ENCODE measurements around the gene SH3RF3.

The SH3RF3 gene

GRCh38 chr2:109468893-109469292 is 339.9 kb downstream of the SH3RF3 start:
- DNase-seq (ENCODE audit: low read depth in 2 of 2): no peak

DNA sequence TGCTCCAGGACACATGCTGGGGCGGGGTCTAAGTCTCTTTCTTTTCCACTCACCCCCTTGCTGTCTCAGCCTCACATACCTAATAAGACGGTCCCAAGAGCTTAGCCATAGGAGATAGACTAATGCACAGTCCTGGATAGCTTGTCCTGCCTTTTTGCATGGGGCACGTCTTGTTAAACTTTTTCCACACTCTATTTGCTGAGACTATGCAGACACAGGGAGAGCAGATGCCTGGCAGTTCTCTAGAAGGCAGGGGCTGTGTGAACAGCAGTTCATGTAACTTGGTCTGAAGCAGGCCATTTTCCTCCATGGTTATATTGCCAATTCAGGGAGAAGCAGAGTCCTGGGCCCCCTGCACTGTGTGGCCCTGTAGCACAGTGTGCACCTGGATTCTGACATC is 342.7 kb downstream of the SH3RF3 start:
- no peak for DNase-seq (ENCODE audit: low read depth in 2 of 2)

DNA sequence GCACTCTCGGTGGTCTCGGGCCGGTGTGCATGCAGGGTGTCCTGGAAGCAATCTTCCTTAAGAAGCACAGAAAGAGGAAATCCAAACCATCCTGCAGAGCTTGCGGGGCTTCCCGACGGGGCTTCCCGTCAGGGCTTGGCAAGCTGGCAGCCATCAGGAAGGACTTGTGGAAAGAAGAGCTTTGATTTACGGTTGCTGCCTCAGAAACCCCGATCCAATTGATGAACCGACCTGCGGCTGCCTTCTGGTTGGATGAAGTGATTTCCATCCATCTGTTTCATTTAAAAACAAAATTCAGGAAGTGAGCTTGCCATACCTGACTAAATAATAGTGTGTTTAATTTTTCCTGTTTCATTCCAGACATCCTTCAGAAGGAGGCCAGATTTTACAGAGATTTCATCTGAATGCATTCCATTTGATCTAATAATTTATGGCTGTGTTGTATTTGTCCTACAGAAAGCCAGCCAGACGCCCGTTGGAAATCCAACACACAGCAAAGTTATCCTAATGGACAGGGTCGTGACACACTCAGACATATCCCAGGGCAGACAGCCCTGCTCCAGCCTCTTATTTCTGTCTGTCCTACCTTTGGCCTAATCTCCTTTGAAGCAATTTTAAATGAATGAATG is 343.4 kb downstream of the SH3RF3 start:
- no peak for DNase-seq (ENCODE audit: low read depth in 2 of 2)

- no peak for DNase-seq (ENCODE audit: low read depth in 2 of 2)
Observed at GRCh38 chr2:109472974-109473373, 344.0 kb downstream of the SH3RF3 start.

GRCh38 chr2:109473616-109474318 is 344.8 kb downstream of the SH3RF3 start:
- no peak for DNase-seq (ENCODE audit: low read depth in 2 of 2)

DNA sequence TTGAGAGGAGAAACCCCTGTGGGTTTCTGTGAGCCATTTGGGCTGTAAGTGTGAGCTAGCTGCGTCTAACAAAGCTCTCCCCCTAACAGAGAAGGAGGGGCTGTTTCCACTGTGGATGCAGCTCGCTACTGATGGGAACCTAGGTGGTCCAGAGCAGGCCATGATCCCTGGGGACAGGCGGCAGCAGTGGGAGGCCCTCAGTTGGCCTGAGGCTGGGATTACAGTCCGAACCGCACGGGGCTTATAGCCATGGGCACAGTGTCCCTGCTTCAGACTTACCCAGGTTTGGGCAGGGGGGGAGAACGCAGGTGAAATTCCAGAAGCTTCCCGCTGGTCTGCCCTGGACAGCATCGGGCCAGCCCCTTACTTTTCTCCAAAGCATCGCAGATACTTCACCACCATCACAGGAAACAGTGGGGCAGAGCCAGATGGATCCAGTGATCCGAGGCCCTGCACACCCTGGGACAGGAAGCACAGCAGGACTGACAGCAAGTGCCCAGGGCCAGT is 345.4 kb downstream of the SH3RF3 start:
- no peak for DNase-seq (ENCODE audit: low read depth in 2 of 2)

GRCh38 chr2:109475531-109476210 is 346.7 kb downstream of the SH3RF3 start:
- DNase-seq (ENCODE audit: low read depth in 2 of 2): no peak

DNA sequence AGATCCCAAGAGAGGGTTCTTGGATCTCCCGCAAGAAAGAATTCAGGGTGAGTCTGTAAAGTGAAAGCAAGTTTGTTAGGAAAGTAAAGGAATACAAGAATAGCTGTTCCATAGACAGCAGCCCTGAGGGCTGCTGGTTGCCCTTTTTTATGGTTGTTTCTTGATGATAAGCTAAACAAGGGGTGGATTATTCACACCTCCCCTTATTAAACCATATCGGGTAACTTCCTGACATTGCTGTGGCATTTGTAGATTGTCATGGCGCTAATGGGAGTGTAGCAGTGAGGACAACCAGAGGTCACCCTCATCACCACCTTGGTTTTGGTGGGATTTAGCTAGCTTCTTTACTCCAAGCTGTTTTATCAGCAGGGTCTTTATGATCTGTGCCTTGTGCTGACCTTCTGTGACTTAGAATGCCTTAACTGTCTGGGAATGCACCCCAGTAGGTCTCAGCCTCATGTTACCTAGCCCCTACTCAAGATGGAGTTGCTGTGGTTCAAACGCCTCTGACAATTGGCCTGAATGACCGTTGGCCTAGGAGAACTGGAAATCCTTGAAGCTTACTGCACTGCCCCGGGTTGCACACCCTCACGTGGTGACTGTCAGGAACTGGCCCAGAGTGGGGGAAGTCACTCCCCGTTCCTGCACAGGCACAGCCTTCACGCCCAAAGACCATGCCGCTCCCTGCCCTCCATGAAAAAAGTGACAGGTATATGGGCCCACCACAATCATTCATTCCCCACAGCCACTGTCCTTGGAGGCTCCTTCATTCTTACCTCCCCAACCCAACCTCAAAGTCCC is 347.8 kb downstream of the SH3RF3 start:
- no peak for DNase-seq (ENCODE audit: low read depth in 2 of 2)

- no peak for DNase-seq (ENCODE audit: low read depth in 2 of 2)
Observed at GRCh38 chr2:109478906-109479493, 350.0 kb downstream of the SH3RF3 start.

GRCh38 chr2:109479804-109480203 is 350.8 kb downstream of the SH3RF3 start:
- no peak for DNase-seq (ENCODE audit: low read depth in 2 of 2)

- DNase-seq (ENCODE audit: low read depth in 2 of 2): no peak
Observed at GRCh38 chr2:109480486-109481195, 351.6 kb downstream of the SH3RF3 start.

- no peak for DNase-seq (ENCODE audit: low read depth in 2 of 2)
Observed at GRCh38 chr2:109481196-109481555, 352.2 kb downstream of the SH3RF3 start.

DNA sequence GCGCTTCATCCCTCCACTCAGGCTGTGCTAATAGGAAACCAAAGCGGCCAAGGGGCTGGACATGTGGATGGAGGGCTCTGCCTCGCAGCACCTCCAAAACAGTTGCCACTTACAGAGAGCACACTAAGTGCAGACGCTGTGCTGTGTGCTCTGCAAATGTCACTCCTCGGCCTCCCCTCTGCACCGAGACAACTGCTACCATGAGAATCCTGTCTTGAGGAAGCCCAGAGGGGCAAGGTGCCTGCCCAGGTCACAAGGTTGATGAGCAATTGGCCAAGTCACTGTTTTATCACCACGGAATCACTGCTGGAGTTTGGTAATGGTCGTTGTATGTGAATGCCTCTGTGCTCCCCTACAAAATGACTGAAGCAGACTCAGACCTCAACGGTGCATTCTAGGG is 352.6 kb downstream of the SH3RF3 start:
- DNase-seq (ENCODE audit: low read depth in 2 of 2): no peak

DNA sequence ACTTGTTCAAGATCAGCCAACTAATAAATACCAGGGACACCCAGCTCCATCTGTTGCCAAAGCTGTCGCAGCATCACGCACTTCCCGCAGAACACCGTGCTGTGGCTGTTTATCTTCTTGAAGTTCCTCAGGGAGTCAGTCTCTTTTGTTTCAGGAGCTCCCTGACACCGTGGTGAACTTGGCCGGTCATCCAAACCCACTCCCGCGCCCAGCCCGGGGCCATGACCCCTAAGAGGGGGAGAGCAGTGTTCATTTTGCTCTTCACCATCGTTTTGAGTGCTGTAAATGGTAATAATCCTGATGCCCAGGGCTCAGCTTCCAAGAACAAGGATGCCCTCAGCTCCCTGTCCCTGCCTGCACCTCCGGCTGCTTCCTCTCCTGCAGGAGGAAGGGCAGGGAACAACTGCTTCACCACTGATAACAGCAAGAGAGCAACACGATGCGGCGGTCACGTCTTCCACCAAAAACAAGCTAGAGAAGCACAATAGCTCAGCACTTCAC is 353.4 kb downstream of the SH3RF3 start:
- DNase-seq (ENCODE audit: low read depth in 2 of 2): no peak

- DNase-seq (ENCODE audit: low read depth in 2 of 2): no peak
Observed at GRCh38 chr2:109486711-109487535, 357.9 kb downstream of the SH3RF3 start.

DNA sequence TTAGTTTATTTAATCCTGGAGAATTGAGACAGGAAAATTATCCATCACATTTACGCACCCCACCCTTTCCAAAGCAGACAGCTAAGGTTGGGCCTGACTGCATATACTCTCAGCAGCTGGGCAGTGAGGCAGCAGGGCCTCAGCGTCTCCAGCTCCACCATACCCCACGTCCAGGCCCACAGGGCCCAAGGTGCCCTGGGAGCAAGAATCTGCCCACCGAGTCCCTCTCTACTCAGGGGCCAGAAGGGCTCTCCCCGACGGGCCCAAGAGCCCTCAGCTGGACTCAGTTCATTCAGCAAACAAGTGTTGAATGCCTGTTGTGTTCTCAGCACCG is 358.5 kb downstream of the SH3RF3 start:
- DNase-seq (ENCODE audit: low read depth in 2 of 2): no peak

GRCh38 chr2:109487871-109488655 is 359.1 kb downstream of the SH3RF3 start:
- no peak for DNase-seq (ENCODE audit: low read depth in 2 of 2)

- no peak for DNase-seq (ENCODE audit: low read depth in 2 of 2)
Observed at GRCh38 chr2:109489296-109489695, 360.3 kb downstream of the SH3RF3 start.

DNA sequence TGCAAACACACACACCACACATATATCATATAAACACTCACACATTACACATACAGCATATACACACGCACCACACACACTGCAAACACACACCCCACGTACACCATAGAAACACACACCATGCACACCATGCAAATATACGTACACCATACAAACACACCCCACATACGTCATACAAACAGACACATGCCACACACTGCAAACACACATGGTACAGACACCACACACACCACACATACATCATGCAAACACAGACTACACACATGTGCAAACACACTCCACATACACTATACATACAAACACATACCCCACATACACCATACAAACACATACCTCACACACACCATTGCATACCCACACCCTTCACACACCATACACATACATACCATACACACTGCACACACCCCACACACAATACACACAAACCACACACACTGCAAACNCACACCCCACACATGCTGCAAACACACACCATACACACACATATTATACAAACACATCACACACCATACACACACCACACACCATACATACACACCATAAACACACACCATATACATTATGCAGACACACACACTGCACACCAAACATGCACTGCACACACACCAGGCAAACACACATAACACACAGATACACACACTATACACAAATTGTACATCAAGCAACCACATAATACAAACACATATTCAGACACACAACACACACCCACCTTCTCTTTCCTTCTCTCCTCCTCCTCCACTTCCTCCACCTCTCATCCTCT is 364.4 kb downstream of the SH3RF3 start:
- no peak for DNase-seq (ENCODE audit: low read depth in 2 of 2)

All from stimulated activated CD4-positive, alpha-beta T cell treated with anti-CD3 and anti-CD28 coated beads, Interleukin-1b, Interleukin-23, amount 100 ng/mL, for 1 hour (primary cell).